ENCODE results near the gene SH3GL2. TPM values are rescaled to one million over a fixed set of nuclear protein-coding genes. Genes with fewer than 3 reads are reported as not detected.

The SH3GL2 gene
- total RNA-seq, 2 donors from 2014 or later = 1.5 to 8.2 TPM

DNA sequence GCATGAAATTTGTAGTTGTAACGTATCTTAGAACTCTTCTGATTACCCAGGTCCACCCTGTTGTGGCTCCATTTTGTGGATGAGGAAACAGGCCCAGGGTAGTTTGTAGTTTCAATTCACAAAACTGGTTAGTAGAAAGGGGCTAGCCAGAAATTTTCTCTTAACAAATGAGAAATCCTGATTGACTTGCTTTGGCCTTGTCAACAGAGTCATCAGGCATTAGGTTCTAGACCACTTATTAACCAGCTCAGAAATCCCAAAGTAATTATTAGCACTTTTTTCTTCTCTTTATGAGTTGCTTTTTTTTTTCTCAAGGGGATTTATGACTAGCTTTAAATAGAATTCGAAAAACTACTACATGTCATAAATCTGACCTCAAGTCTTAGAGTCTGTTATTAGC lies 160.2 kb downstream of the SH3GL2 start:
- intact Hi-C loops (cut with DNase I) = no loop called here
- Histone ChIP-seq H3K36me3 (no peaks in the 10 kb centered on the region), H3K9me3 (no peaks in the 10 kb centered on the region), H3K4me1 (replicated peaks) (no peaks in the 10 kb centered on the region), H3K4me3 (no peak overlapping the region), H3K27ac (no peak overlapping the region), H3K27me3 (replicated peaks; ENCODE audit: insufficient read depth) (no peaks in the 10 kb centered on the region)
- 78% methylated on average over 2 of the region's 2 CpGs for WGBS
- DNase-seq (ENCODE audit: low spot score) = no peak
- TF ChIP-seq POLR2AphosphoS5 (IDR thresholded peaks at IDR 0.05) (no peak), POLR2A (IDR thresholded peaks at IDR 0.05) (no peak)
- TF ChIP-seq, protein P1, sequence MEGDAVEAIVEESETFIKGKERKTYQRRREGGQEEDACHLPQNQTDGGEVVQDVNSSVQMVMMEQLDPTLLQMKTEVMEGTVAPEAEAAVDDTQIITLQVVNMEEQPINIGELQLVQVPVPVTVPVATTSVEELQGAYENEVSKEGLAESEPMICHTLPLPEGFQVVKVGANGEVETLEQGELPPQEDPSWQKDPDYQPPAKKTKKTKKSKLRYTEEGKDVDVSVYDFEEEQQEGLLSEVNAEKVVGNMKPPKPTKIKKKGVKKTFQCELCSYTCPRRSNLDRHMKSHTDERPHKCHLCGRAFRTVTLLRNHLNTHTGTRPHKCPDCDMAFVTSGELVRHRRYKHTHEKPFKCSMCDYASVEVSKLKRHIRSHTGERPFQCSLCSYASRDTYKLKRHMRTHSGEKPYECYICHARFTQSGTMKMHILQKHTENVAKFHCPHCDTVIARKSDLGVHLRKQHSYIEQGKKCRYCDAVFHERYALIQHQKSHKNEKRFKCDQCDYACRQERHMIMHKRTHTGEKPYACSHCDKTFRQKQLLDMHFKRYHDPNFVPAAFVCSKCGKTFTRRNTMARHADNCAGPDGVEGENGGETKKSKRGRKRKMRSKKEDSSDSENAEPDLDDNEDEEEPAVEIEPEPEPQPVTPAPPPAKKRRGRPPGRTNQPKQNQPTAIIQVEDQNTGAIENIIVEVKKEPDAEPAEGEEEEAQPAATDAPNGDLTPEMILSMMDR (IDR thresholded peaks at IDR 0.05) = no peak

DNA sequence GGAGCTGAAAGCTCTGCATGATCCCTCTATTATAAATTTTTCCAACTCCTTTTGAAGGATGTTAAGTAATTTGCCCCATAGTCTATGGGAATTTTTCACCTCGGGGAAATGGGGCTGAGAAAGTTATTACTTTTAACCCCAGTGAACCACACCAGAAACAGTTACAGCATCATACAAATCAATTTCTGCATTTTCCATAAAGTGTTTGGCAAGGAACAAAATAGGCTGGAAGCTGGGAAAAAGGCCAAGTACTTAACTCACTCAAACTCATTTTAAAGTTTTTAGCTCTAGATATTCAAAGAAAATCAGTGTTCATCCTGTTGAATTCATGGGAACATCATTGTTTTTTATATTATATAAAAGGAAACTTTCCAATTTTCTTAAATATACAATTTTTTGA lies 160.9 kb downstream of the SH3GL2 start:
- DNase-seq (ENCODE audit: low spot score) = no peak
- no peaks in the 10 kb centered on the region for H3K4me1 ChIP-seq (replicated peaks)
- TF ChIP-seq POLR2A (IDR thresholded peaks at IDR 0.05) (no peak), POLR2AphosphoS5 (IDR thresholded peaks at IDR 0.05) (no peak)
- TF ChIP-seq, protein P1 (IDR thresholded peaks at IDR 0.05) = no peak
- no peaks in the 10 kb centered on the region for H3K36me3 ChIP-seq
- no peak overlapping the region for H3K4me3 ChIP-seq
- 23% methylated on average over 1 of the region's 1 CpG for WGBS
- no peaks in the 10 kb centered on the region for H3K27me3 ChIP-seq (replicated peaks; ENCODE audit: insufficient read depth)
- intact Hi-C loops (cut with DNase I) = no loop called here
- H3K27ac ChIP-seq = no peak overlapping the region
- H3K9me3 ChIP-seq = no peaks in the 10 kb centered on the region

DNA sequence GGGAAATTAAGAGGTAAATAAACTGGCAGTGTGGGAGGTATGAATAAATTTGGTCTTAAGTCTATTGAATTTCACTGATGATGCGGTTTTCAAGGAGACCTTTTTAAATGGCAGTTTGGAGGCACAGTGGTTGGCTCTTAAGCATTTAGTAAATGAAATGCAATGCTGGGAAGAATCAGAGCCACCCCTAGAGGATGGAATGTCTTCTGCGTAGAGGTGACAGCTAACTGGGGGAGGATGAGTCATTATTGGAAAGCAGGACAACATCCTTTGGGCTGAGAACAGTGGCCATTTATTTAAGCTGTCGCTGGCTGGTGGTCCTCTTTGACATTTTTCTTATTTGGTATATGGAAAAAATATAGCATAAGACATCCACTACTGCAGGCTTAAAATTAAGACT lies 163.2 kb downstream of the SH3GL2 start:
- DNase-seq (ENCODE audit: low spot score) = no peak
- Histone ChIP-seq H3K27me3 (replicated peaks; ENCODE audit: insufficient read depth) (no peaks in the 10 kb centered on the region), H3K36me3 (no peaks in the 10 kb centered on the region), H3K4me1 (replicated peaks) (no peaks in the 10 kb centered on the region), H3K4me3 (no peak overlapping the region), H3K9me3 (no peaks in the 10 kb centered on the region), H3K27ac (no peak overlapping the region)
- intact Hi-C loops (cut with DNase I) = no loop called here
- TF ChIP-seq POLR2A (IDR thresholded peaks at IDR 0.05) (no peak), POLR2AphosphoS5 (IDR thresholded peaks at IDR 0.05) (no peak)
- TF ChIP-seq, protein P1 (IDR thresholded peaks at IDR 0.05) = no peak
- WGBS = 42% methylated on average over 3 of the region's 3 CpGs

GRCh38 chr9:17744786-17745185 lies 165.9 kb downstream of the SH3GL2 start:
- WGBS = 17% methylated on average over 3 of the region's 3 CpGs
- H3K36me3 ChIP-seq = no peaks in the 10 kb centered on the region
- H3K4me3 ChIP-seq = no peak overlapping the region
- no peaks in the 10 kb centered on the region for H3K9me3 ChIP-seq
- no peak overlapping the region for H3K27ac ChIP-seq
- TF ChIP-seq POLR2AphosphoS5 (IDR thresholded peaks at IDR 0.05) (no peak), POLR2A (IDR thresholded peaks at IDR 0.05) (no peak)
- TF ChIP-seq, protein P1 (IDR thresholded peaks at IDR 0.05) = no peak
- H3K4me1 ChIP-seq (replicated peaks) = no peaks in the 10 kb centered on the region
- intact Hi-C loops (cut with DNase I) = no loop called here
- no peaks in the 10 kb centered on the region for H3K27me3 ChIP-seq (replicated peaks; ENCODE audit: insufficient read depth)
- DNase-seq (ENCODE audit: low spot score) = no peak

GRCh38 chr9:17750269-17750668 lies 171.4 kb downstream of the SH3GL2 start:
- Histone ChIP-seq H3K36me3 (no peaks in the 10 kb centered on the region), H3K27me3 (replicated peaks; ENCODE audit: insufficient read depth) (no peaks in the 10 kb centered on the region), H3K4me1 (replicated peaks) (no peaks in the 10 kb centered on the region), H3K27ac (no peak overlapping the region), H3K9me3 (no peaks in the 10 kb centered on the region), H3K4me3 (no peak overlapping the region)
- 36% methylated on average over 3 of the region's 3 CpGs for WGBS
- no peak for DNase-seq (ENCODE audit: low spot score)
- TF ChIP-seq POLR2A (IDR thresholded peaks at IDR 0.05) (no peak), POLR2AphosphoS5 (IDR thresholded peaks at IDR 0.05) (no peak)
- TF ChIP-seq, protein P1 (IDR thresholded peaks at IDR 0.05) = no peak
- intact Hi-C loops (cut with DNase I) = no loop called here
